T47D (cell line): ENCODE results near the gene DKK3.
A peak's percentile ranks its signal among the peaks of the same experiment; 100 is the strongest.

Experiments used
- DNase-seq, 2 experiments: peaks; one replicate each; pipeline versions ENCODE4 v3.0.0 to v3.0.0-alpha.2; 2011 to 2012; ENCODE audit warnings: low read depth in 1 of 2, low spot score in 1 of 2
- JUND ChIP-seq: IDR thresholded peaks from 2 replicates; pipeline ENCODE4 v1.6.1; 2012; ENCODE audit warnings: low read depth
- in situ Hi-C: cut with HindIII; loops from 2 replicates; pipeline ENCODE4 v1.10.0; 2016; ENCODE audit warnings: low sequenced_read_pairs, low pct_unique_long_range_greater_than_20kb

The DKK3 gene

GRCh38 chr11:12006552-12007229, 1.7 kb downstream of the DKK3 start:
- TF ChIP-seq JUND, result no peak
- in situ Hi-C loops, result no loop called here
- DNase-seq, result no peak

DNA sequence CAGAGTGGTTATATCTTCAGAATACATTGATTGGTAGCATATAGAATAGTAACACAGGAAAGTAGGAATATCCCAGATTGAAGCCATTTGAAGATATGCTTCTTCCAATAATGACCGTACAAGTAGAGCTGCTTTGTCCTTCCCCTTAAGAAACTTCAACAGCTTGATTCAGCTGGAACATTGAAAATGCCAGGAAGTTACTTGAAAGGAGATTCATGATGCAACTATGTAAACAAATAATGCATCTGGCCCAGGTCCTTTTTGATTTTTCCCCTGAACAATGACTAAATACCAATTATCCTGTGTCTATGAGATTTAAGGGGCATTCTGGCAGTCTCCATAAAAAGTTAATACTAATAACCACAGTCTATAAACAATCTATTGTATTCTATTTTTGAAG, 3.0 kb downstream of the DKK3 start:
- no peak for TF ChIP-seq JUND

DNA sequence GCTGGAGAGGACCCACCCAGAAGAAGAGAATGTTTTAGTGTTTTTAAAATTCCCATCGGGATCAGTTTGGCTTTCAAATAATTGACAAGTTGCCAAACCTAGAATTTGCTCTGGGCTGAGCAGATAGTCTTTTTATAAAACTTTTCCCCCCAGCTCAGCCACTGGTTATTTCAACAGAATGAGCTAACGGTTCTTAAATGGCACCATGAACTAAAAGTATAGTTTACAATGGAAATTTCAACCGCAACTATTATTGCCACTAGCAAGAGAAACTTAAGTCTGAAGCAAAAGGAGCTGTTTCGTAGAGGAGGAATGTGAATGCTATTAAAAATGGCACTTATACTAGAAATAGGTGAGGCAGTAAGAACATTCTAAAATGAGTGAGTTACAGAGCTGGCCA, 3.4 kb downstream of the DKK3 start:
- in situ Hi-C loops, result no loop called here
- no peak for TF ChIP-seq JUND
- DNase-seq, result no peak

More for the DNA sequence above, 3.0 kb downstream of the DKK3 start:
- in situ Hi-C loops, result no loop called here
- no peak for DNase-seq

DNA sequence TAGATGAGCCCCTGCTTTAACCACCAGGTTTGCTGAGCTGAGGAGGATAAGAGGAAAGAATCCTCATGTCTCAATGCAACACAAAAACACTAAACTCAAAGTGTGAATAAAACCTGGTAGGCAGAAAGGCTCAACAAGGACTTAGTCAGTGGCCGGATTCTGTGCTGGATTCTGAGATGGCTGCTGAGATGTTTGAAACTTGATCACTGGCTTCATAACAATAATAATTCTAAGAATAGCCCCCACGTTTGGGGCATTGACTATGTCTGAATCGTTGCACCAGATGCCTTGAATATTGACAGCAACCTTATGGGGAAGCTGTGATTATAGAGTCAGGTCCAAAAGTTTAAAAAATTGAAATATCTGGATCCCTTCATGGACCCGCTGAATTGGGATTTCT, 4.6 kb downstream of the DKK3 start:
- TF ChIP-seq JUND, result no peak

DNA sequence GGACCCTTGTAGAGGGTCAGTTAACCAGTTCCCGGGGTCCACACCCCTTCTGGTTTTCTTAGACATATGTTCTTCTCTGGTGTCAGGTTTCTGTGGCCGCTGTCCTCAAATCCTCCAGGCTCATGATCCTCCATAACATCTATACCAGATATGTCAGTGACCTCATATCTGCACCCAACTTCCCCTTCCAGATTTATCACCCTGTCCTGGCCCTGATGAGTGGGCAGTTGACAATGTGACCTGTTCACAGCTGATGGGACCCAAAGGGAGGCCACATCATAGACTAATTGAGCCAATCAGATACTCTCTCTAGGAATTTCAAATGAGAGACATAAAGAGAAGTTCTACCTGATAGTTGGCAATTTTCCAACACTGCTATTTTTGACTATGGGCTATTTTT, 5.1 kb downstream of the DKK3 start:
- in situ Hi-C loops, result no loop called here
- TF ChIP-seq JUND, result no peak
- DNase-seq, result no peak

More for the DNA sequence above, 4.6 kb downstream of the DKK3 start:
- no peak for DNase-seq
- in situ Hi-C loops, result no loop called here

GRCh38 chr11:12001186-12001585, 7.2 kb downstream of the DKK3 start:
- in situ Hi-C loops, result no loop called here
- no peak for TF ChIP-seq JUND
- DNase-seq, result no peak

- DNase-seq, result no peak
- in situ Hi-C loops, result no loop called here
- no peak for TF ChIP-seq JUND
Observed at GRCh38 chr11:11998091-11998781, 10.2 kb downstream of the DKK3 start.

DNA sequence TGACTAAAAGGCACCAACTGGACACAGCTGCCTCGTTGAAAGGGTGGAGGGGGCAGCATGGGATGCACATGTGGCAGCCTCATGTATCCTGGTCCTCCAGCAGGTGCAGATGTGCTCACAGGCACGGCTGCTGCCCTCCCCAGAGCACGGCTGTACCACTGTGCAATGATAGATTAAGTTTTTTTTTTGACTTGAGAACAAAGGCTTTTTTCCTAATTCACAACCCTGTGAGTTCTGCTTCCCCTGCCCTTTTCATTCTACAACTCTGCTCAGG, 11.4 kb downstream of the DKK3 start:
- no peak for TF ChIP-seq JUND
- in situ Hi-C loops, result no loop called here

GRCh38 chr11:11996321-11997048, 11.9 kb downstream of the DKK3 start:
- in situ Hi-C loops, result no loop called here
- no peak for DNase-seq
- TF ChIP-seq JUND, result no peak

More for the DNA sequence above, 11.4 kb downstream of the DKK3 start:
- no peak for DNase-seq

GRCh38 chr11:11995601-11996000, 12.8 kb downstream of the DKK3 start:
- no peak for TF ChIP-seq JUND
- in situ Hi-C loops, result no loop called here
- DNase-seq, result no peak

GRCh38 chr11:11993839-11994238, 14.6 kb downstream of the DKK3 start:
- peak in 1 of 2 experiments; percentile 16 for DNase-seq
- TF ChIP-seq JUND, result no peak

GRCh38 chr11:11992257-11993212, 15.9 kb downstream of the DKK3 start:
- in situ Hi-C loops, result no loop called here
- TF ChIP-seq JUND, result no peak
- no peak for DNase-seq

More at GRCh38 chr11:11993839-11994238, 14.6 kb downstream of the DKK3 start:
- in situ Hi-C loops, result no loop called here
